Stimulated activated naive B cell treated with anti-CD40 and anti-IgM and Interleukin-4, amounts not matched to agents 10 μg/mL and 1 μg/mL and 100 μg/mL, for 72 hours (primary cell): Measurements from ENCODE around the gene ZP4.
A peak's percentile ranks its signal among the peaks of the same experiment; 100 is the strongest.

Experiments
- ATAC-seq, 2 donors: fragments of 150-1000 bp; cut with Tn5 transposase; replicated peaks; 2 replicates each; pipeline ENCODE4 v1.10.0; 2021; ENCODE audit warnings: moderate library complexity in 1 of 2
- DNase-seq: peaks from one replicate; pipeline ENCODE4 v3.0.0; 2021
- H3K27ac Mint-ChIP-seq: one replicate; pipeline ENCODE4 v1.8.0; 2022; ENCODE audit warnings: mild to moderate bottlenecking, mixed read lengths
- H3K27me3 Mint-ChIP-seq, 2 donors: one replicate each; pipeline ENCODE4 v1.8.0; 2022; ENCODE audit warnings: mixed read lengths in 2 of 2
- H3K36me3 Mint-ChIP-seq, 2 donors: one replicate each; pipeline ENCODE4 v1.8.0; 2022; ENCODE audit warnings: mixed read lengths in 2 of 2, mild to moderate bottlenecking in 1 of 2
- H3K4me1 Mint-ChIP-seq, 2 donors: one replicate each; pipeline ENCODE4 v1.8.0; 2022; ENCODE audit warnings: mixed read lengths in 2 of 2, mild to moderate bottlenecking in 1 of 2
- H3K4me3 Mint-ChIP-seq, 2 donors: one replicate each; pipeline ENCODE4 v1.8.0; 2022; ENCODE audit warnings: mild to moderate bottlenecking in 2 of 2, mixed read lengths in 2 of 2, moderate library complexity in 1 of 2
- H3K9me3 Mint-ChIP-seq, 2 donors: one replicate each; pipeline ENCODE4 v1.8.0; 2022; ENCODE audit warnings: mixed read lengths in 2 of 2, mild to moderate bottlenecking in 1 of 2

ZP4 gene

GRCh38 chr1:237890822-237891221, at the start of gene ZP4:
Gene ZP4, minus strand, starts transcription at chr1:237890922. Its CDS starts 287 bp downstream, at chr1:237890635.
- no peak within 1 kb of the TSS for H3K4me3 Mint-ChIP-seq
- no peaks in the 10 kb centered on the region for H3K36me3 Mint-ChIP-seq
- no peaks in the 10 kb centered on the region for H3K27me3 Mint-ChIP-seq
- DNase-seq (no peak), ATAC-seq (no peak)
- peaks cover 0 to 1% of the 10 kb centered on the region in 2 donors for H3K9me3 Mint-ChIP-seq
- H3K27ac Mint-ChIP-seq: no peak within 1 kb of the TSS
- H3K4me1 Mint-ChIP-seq: no peaks in the 10 kb centered on the region

- no peak overlapping the region for H3K4me3 Mint-ChIP-seq
- H3K36me3 Mint-ChIP-seq: no peaks in the 10 kb centered on the region
- H3K4me1 Mint-ChIP-seq: no peaks in the 10 kb centered on the region
- H3K27me3 Mint-ChIP-seq: no peaks in the 10 kb centered on the region
- no peak overlapping the region for H3K27ac Mint-ChIP-seq
- no peak for ATAC-seq
- no peak for DNase-seq
- peaks cover 4 to 7% of the 10 kb centered on the region in 2 donors for H3K9me3 Mint-ChIP-seq
These were observed 47.8 kb upstream of the ZP4 start for GRCh38 chr1:237938553-237938952.

- peaks cover 4 to 7% of the 10 kb centered on the region in 2 donors for H3K9me3 Mint-ChIP-seq
- no peaks in the 10 kb centered on the region for H3K36me3 Mint-ChIP-seq
- no peaks in the 10 kb centered on the region for H3K27me3 Mint-ChIP-seq
- no peaks in the 10 kb centered on the region for H3K4me1 Mint-ChIP-seq
- DNase-seq (no peak), ATAC-seq (no peak)
- no peak overlapping the region for H3K4me3 Mint-ChIP-seq
- H3K27ac Mint-ChIP-seq: no peak overlapping the region
These were observed 47.3 kb upstream of the ZP4 start for GRCh38 chr1:237938068-237938467.

GRCh38 chr1:237932816-237933215, 42.1 kb upstream of the ZP4 start:
- DNase-seq (no peak), ATAC-seq (no peak)
- Mint-ChIP-seq H3K27ac (no peak overlapping the region), H3K4me3 (no peak overlapping the region), H3K9me3 (peaks cover 0 to 4% of the 10 kb centered on the region in 2 donors), H3K27me3 (no peaks in the 10 kb centered on the region), H3K4me1 (no peaks in the 10 kb centered on the region), H3K36me3 (no peaks in the 10 kb centered on the region)

- peaks cover 1 to 4% of the 10 kb centered on the region in 2 donors for H3K9me3 Mint-ChIP-seq
- H3K27ac Mint-ChIP-seq: no peak overlapping the region
- no peaks in the 10 kb centered on the region for H3K4me1 Mint-ChIP-seq
- no peak overlapping the region for H3K4me3 Mint-ChIP-seq
- no peak for DNase-seq
- no peaks in the 10 kb centered on the region for H3K36me3 Mint-ChIP-seq
- no peaks in the 10 kb centered on the region for H3K27me3 Mint-ChIP-seq
- no peak for ATAC-seq
These were observed 40.9 kb upstream of the ZP4 start for GRCh38 chr1:237931581-237931980.

GRCh38 chr1:237927198-237927597, 36.5 kb upstream of the ZP4 start:
- ATAC-seq (no peak), DNase-seq (no peak)
- H3K4me1 Mint-ChIP-seq: no peaks in the 10 kb centered on the region
- H3K36me3 Mint-ChIP-seq: no peaks in the 10 kb centered on the region
- no peak overlapping the region for H3K4me3 Mint-ChIP-seq
- no peak overlapping the region for H3K27ac Mint-ChIP-seq
- H3K9me3 Mint-ChIP-seq: peaks cover 0 to 1% of the 10 kb centered on the region in 2 donors
- no peaks in the 10 kb centered on the region for H3K27me3 Mint-ChIP-seq

GRCh38 chr1:237921306-237921705, 30.6 kb upstream of the ZP4 start:
- H3K4me3 Mint-ChIP-seq: no peak overlapping the region
- H3K4me1 Mint-ChIP-seq: no peaks in the 10 kb centered on the region
- H3K27ac Mint-ChIP-seq: no peak overlapping the region
- no peak for ATAC-seq
- peaks cover 7 to 15% of the 10 kb centered on the region in 2 donors for H3K9me3 Mint-ChIP-seq
- no peak for DNase-seq
- no peaks in the 10 kb centered on the region for H3K27me3 Mint-ChIP-seq
- no peaks in the 10 kb centered on the region for H3K36me3 Mint-ChIP-seq

- Mint-ChIP-seq H3K36me3 (no peaks in the 10 kb centered on the region), H3K27me3 (no peaks in the 10 kb centered on the region), H3K4me1 (no peaks in the 10 kb centered on the region), H3K9me3 (peaks cover 13 to 14% of the 10 kb centered on the region in 2 donors), H3K27ac (no peak overlapping the region), H3K4me3 (no peak overlapping the region)
- DNase-seq (no peak), ATAC-seq (no peak)
These were observed 22.6 kb upstream of the ZP4 start for GRCh38 chr1:237913345-237913744.

- Mint-ChIP-seq H3K36me3 (no peaks in the 10 kb centered on the region), H3K4me1 (no peaks in the 10 kb centered on the region), H3K9me3 (peaks cover 9 to 15% of the 10 kb centered on the region in 2 donors), H3K27ac (no peak overlapping the region), H3K27me3 (no peaks in the 10 kb centered on the region), H3K4me3 (no peak overlapping the region)
- no peak for DNase-seq
- ATAC-seq: no peak
These were observed 21.2 kb upstream of the ZP4 start for GRCh38 chr1:237911911-237912310.

GRCh38 chr1:237910834-237911233, 20.1 kb upstream of the ZP4 start:
- Mint-ChIP-seq H3K4me1 (no peaks in the 10 kb centered on the region), H3K9me3 (peaks cover 5 to 12% of the 10 kb centered on the region in 2 donors), H3K4me3 (no peak overlapping the region), H3K27ac (no peak overlapping the region), H3K36me3 (no peaks in the 10 kb centered on the region), H3K27me3 (no peaks in the 10 kb centered on the region)
- ATAC-seq: no peak
- DNase-seq: no peak

- ATAC-seq (no peak), DNase-seq (no peak)
- Mint-ChIP-seq H3K9me3 (peaks cover 4 to 8% of the 10 kb centered on the region in 2 donors), H3K27ac (no peak overlapping the region), H3K4me1 (no peaks in the 10 kb centered on the region), H3K36me3 (no peaks in the 10 kb centered on the region), H3K4me3 (no peak overlapping the region), H3K27me3 (peaks cover 0 to 6% of the 10 kb centered on the region in 2 donors)
These were observed 13.2 kb upstream of the ZP4 start for GRCh38 chr1:237903961-237904360.

GRCh38 chr1:237902960-237903743, 12.4 kb upstream of the ZP4 start:
- H3K36me3 Mint-ChIP-seq: no peaks in the 10 kb centered on the region
- peaks cover 2 to 9% of the 10 kb centered on the region in 2 donors for H3K9me3 Mint-ChIP-seq
- peaks cover 0 to 6% of the 10 kb centered on the region in 2 donors for H3K27me3 Mint-ChIP-seq
- no peak overlapping the region for H3K27ac Mint-ChIP-seq
- no peaks in the 10 kb centered on the region for H3K4me1 Mint-ChIP-seq
- H3K4me3 Mint-ChIP-seq: no peak overlapping the region
- DNase-seq (no peak), ATAC-seq (no peak)

- peaks cover 2 to 6% of the 10 kb centered on the region in 2 donors for H3K9me3 Mint-ChIP-seq
- H3K27ac Mint-ChIP-seq: no peak overlapping the region
- DNase-seq (no peak), ATAC-seq (peak; percentile 76 to 79)
- H3K4me1 Mint-ChIP-seq: no peaks in the 10 kb centered on the region
- no peak overlapping the region for H3K4me3 Mint-ChIP-seq
- H3K27me3 Mint-ChIP-seq: peaks cover 0 to 6% of the 10 kb centered on the region in 2 donors
- H3K36me3 Mint-ChIP-seq: no peaks in the 10 kb centered on the region
These were observed 10.7 kb upstream of the ZP4 start for GRCh38 chr1:237901299-237901934.

GRCh38 chr1:237895630-237896029, 4.9 kb upstream of the ZP4 start:
- DNase-seq (no peak), ATAC-seq (no peak)
- Mint-ChIP-seq H3K4me1 (no peaks in the 10 kb centered on the region), H3K36me3 (no peaks in the 10 kb centered on the region), H3K27ac (no peak overlapping the region), H3K9me3 (peaks cover 5 to 6% of the 10 kb centered on the region in 2 donors), H3K4me3 (no peak overlapping the region), H3K27me3 (no peaks in the 10 kb centered on the region)

GRCh38 chr1:237894131-237894530, 3.4 kb upstream of the ZP4 start:
- no peaks in the 10 kb centered on the region for H3K27me3 Mint-ChIP-seq
- no peak overlapping the region for H3K27ac Mint-ChIP-seq
- H3K4me1 Mint-ChIP-seq: no peaks in the 10 kb centered on the region
- DNase-seq (no peak), ATAC-seq (no peak)
- H3K9me3 Mint-ChIP-seq: peaks cover 3 to 6% of the 10 kb centered on the region in 2 donors
- no peaks in the 10 kb centered on the region for H3K36me3 Mint-ChIP-seq
- H3K4me3 Mint-ChIP-seq: no peak overlapping the region
